GM12891 (cell line): ENCODE data around the gene CARTPT. TPM values are rescaled to one million over a fixed set of nuclear protein-coding genes. Genes with fewer than 3 reads are reported as not detected.

ENCODE experiments used
- DNase-seq: peaks from one replicate; pipeline ENCODE4 v3.0.0; 2011; ENCODE audit warnings: low spot score; ENCODE audit not compliant: insufficient read length
- FAIRE-seq: peaks from 2 replicates; lab custom pipeline; 2011; peaks lifted over from hg19 to GRCh38; lab: Jason Lieb, UNC
- PAX5 ChIP-seq: IDR thresholded peaks from 2 replicates; pipeline ENCODE4 v1.6.1; 2011; ENCODE audit warnings: low read length, moderate library complexity, mild to moderate bottlenecking; ENCODE audit not compliant: insufficient read depth, severe bottlenecking
- POLR2A ChIP-seq: IDR thresholded peaks from 2 replicates; pipeline ENCODE4 v1.6.1; 2011; ENCODE audit warnings: low read depth, low read length, control low read depth
- POLR2AphosphoS5 ChIP-seq: IDR thresholded peaks from 2 replicates; pipeline ENCODE4 v1.6.1; 2011; ENCODE audit warnings: low read depth, low read length, control low read depth
- POU2F2 ChIP-seq: IDR thresholded peaks from 2 replicates; pipeline ENCODE4 v1.6.1; 2011; ENCODE audit warnings: low read depth, mild to moderate bottlenecking, control low read depth, low read length, moderate library complexity
- SPI1 ChIP-seq: IDR thresholded peaks from 2 replicates; pipeline ENCODE4 v1.6.1; 2011; ENCODE audit warnings: low read depth, low read length, control low read depth
- TAF1 ChIP-seq: IDR thresholded peaks from 2 replicates; pipeline ENCODE4 v1.6.1; 2011; ENCODE audit warnings: low read depth, low read length, control low read depth
- polyA plus RNA-seq: library from polyadenylated mRNA; unstranded; fragments of >200 nt; gene quantifications from one replicate; pipeline ENCODE4 v1.2.1, GENCODE V29; 2012; ENCODE audit warnings: low read depth, missing spikeins, inconsistent platforms; ENCODE audit not compliant: missing spikeins

Gene CARTPT
- not detected for polyA plus RNA-seq

DNA sequence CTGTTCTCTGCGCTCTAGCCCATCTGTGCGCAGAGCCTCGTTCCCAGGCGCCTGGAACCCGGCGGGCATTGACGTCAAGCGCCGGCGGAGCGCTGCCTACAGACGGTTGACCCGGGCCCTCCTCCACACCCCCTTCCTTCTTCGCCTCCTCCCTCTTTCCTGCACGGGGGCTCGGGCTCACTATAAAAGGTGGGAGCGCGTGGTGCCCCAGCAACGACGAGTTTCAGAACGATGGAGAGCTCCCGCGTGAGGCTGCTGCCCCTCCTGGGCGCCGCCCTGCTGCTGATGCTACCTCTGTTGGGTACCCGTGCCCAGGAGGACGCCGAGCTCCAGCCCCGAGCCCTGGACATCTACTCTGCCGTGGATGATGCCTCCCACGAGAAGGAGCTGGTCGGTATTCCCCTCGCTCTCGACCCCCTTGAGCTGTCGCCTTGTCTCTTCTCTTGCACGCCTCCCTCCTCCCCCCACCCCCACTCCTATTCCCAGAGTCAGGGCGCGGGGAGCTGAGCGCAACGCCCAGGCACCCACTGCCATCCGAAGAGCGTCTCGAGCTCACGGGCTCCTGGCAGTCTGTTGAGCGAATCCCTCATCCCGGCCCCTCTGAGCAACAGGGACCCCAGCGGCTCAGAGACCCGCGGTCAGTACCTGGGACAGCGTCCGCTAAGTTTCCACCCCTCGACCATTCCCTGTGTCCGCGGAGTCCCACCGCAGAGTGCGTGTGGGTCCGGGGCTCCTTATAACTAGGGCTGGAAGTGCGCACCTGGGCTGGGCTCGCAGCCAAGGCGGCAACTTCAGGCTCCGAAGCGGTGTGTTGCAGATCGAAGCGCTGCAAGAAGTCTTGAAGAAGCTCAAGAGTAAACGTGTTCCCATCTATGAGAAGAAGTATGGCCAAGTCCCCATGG lies at the start of gene CARTPT:
CARTPT (plus strand) TSS at position 213 of the 902 bp plus-strand sequence; CDS start at position 232, 19 bp downstream.
- TF ChIP-seq POLR2AphosphoS5 (no peak), PAX5 (no peak)
- no peak for FAIRE-seq
- DNase-seq, result no peak

DNA sequence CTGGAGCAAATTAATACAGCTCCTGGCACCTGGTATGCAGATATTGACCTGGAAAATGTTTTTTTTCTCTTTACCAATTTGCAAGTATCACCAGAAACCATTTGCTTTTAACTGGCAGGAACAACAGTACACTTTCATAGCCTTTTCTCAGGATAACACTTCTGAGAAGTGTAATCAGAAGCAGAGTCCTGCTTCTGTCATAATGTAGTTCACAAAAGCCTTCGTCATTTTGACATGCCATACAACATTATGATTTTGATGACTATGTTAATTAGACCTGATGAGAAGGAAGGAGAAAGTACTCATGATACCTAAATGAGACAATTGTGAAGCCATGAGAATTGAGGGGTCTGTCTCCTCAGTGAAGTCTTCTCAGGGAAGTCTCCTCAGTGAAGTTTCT lies 41.1 kb upstream of the CARTPT start:
- DNase-seq (no peak), FAIRE-seq (no peak)
- TF ChIP-seq PAX5 (no peak), POLR2A (no peak), SPI1 (no peak), TAF1 (no peak), POLR2AphosphoS5 (no peak), POU2F2 (no peak)

DNA sequence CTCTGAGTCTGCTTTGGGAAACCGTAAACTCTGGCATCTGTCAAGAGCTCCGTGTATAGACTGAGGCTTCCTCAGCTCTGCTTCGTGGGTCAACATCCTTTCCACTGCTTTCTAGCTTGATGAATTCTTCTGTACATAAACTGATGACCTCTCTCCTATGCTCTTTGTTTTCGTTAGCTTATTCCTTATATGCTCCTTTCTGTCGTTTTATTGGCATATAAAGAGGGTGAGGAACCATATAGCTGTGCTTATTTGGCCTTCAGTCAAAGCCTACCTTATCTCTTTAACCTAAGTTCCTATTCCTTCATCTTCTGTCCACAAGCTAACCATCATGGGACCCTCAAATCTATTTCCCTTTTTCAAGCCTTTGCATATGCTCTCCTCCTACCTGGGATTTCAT lies 39.4 kb upstream of the CARTPT start:
- no peak for DNase-seq
- TF ChIP-seq SPI1 (no peak), POLR2A (no peak), PAX5 (no peak)
- no peak for FAIRE-seq

DNA sequence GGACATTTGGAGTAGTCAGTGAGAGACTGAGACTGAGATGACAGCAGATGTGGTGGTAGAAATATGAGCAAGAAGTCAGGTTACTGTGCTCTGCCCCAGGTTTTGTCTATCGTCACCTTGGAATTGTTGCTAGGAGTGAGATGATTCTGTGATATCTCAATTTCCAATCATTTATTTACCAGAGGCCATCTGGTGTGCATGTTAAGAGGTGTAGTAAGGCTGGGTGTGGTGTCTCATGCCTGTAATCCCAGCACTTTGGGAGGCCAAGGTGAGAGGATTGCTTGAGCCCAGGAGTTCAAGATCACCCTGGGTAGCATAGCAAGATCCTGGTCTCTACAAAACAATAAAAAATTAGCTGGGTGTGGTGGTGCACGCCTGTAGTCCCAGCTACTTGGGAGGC lies 38.6 kb upstream of the CARTPT start:
- no peak for FAIRE-seq

DNA sequence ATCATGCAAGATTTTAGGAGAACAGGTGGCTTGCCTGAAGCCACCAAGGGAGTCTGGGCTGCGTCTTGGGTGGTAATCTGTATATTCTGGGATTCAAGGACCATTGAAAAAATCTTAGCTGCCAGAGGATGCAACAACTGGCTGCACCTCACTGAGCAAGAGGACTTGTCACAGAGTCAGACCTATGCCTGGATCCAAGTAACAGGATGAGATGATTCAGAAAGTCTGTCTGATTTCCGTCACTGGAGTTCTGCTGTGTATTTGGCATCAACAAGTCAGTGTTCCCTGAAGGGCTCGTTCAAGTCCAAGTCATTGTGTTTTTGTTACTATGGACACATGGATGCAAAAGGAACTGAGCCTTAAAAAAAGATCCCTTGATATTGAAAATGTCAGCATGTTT lies 37.8 kb upstream of the CARTPT start:
- FAIRE-seq (no peak), DNase-seq (no peak)
- TF ChIP-seq POU2F2, result no peak
- no peak for TF ChIP-seq POLR2AphosphoS5
- TF ChIP-seq TAF1, result no peak
- TF ChIP-seq SPI1, result no peak
- TF ChIP-seq POLR2A, result no peak
- no peak for TF ChIP-seq PAX5

More for the DNA sequence above, 38.6 kb upstream of the CARTPT start:
- TF ChIP-seq POLR2AphosphoS5, result no peak
- no peak for TF ChIP-seq POU2F2
- TF ChIP-seq POLR2A, result no peak
- no peak for TF ChIP-seq PAX5
- TF ChIP-seq SPI1, result no peak
- no peak for TF ChIP-seq TAF1
- DNase-seq, result no peak

DNA sequence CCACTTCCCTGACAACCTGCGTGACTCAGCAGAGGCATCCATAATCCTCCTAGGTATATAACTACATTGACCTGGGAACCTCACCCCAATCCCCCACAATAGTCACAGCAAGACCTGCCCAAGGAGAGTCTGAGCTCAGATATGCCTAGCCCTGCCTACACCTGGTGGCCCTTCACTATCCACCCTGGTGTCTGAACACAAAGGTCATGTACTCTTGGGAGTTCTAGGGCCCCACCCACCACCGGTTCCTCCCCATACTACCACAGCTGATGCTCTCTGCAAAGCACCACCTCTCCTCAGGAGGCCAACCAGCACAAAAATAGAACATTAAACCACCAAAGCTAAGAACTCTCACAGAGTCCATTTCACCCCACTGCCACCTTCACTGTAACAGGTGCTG lies 34.8 kb upstream of the CARTPT start:
- no peak for TF ChIP-seq SPI1
- TF ChIP-seq POLR2A, result no peak
- no peak for TF ChIP-seq PAX5
- TF ChIP-seq POU2F2, result no peak
- no peak for TF ChIP-seq POLR2AphosphoS5
- no peak for TF ChIP-seq TAF1
- FAIRE-seq, result no peak
- no peak for DNase-seq

DNA sequence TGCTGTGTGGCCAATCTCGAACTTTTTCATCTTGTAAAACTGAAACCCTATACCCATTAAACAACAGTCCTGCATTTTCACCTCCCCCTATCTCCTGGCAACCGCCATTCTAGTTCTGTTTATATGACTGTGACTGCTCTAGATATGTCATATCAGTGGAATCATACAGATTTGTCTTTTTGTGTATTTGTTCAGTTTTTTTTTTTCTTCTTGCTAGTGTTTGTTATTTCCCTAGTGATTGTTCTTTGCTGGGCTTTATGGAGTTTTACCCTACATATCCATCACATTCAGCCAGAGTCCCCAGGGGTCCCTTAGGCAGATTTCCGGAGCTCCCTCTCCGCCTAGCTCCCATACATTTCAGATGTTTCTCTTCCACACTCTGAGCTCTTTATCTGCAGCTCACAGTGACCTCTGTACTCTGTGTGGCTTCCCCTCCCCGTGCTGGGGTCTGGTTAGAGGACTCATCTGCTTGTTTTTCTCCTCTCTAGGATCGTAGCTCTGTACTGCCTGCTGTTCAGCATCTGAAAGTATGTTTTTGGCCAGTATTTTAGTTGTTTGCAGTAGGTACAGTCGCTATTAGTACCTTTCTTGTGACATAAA lies 25.1 kb upstream of the CARTPT start:
- TF ChIP-seq PAX5, result no peak
- TF ChIP-seq TAF1, result no peak
- no peak for TF ChIP-seq SPI1
- no peak for TF ChIP-seq POLR2A
- TF ChIP-seq POLR2AphosphoS5, result no peak
- no peak for TF ChIP-seq POU2F2
- FAIRE-seq (no peak), DNase-seq (no peak)

DNA sequence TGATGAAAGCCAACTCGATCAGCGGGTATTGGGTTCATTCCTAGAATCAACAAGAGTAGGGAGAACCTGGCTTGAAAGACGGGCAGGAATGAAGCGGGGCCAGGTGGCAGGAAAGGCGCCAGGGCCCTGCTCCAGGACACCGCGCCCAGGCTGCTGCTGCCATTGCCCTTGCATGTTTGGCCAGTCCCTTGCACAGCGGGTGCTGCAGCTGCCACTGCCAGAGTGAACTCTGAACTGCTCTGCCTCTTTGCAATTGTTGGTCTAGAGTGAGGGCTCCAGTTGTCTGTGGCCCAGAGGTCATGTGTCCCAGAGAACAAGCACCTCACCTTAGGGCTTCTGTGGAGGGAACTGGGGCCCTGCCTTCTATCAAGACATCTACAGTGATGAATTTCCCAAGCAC lies 24.0 kb upstream of the CARTPT start:
- DNase-seq (no peak), FAIRE-seq (no peak)
- TF ChIP-seq POLR2AphosphoS5 (no peak), TAF1 (no peak), POLR2A (no peak)

DNA sequence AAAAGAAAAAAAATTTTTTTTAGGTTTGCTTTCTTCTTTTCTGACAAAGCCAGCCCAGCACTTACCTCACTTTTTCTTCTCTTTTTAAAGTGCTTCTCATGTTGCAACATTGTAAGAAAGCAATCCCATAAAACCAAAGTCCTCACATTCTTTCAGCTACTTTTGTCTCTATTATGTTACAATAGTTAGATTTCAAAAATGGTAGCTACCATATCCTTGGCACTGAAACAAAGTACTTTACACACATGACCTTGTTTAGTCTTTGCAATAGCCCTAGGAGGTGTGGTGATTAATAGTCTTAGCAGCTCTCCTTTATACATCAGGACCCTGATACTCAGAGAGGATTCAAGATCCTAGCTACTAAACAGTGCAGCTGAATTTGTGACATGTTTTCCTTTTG lies 23.5 kb upstream of the CARTPT start:
- TF ChIP-seq TAF1 (no peak), POU2F2 (no peak), POLR2A (no peak), POLR2AphosphoS5 (no peak), SPI1 (no peak), PAX5 (no peak)
- FAIRE-seq, result no peak
- DNase-seq, result no peak

DNA sequence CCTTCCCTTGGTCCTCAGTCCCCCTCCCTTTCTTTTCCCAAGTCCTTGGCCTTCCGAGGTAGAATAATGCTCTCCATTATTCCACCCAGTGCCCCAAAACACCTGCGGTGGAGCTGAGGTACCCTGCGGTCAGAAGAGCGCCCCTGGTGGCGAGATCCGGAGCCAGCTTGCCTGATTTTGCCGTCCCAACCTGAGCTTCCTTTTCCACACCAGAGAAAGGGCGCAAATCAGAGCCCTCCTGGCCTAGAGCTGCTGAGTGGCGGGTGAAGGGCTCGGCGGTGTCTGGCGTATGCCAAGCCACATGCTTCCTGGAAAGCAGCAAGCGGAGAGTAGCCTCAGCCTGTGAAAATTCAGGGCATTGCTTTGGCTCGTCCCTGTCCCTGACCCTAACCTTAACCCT lies 21.1 kb upstream of the CARTPT start:
- no peak for TF ChIP-seq SPI1
- TF ChIP-seq POLR2AphosphoS5, result no peak
- no peak for TF ChIP-seq PAX5
- no peak for TF ChIP-seq POU2F2
- TF ChIP-seq POLR2A, result no peak
- TF ChIP-seq TAF1, result no peak
- FAIRE-seq, result no peak
- no peak for DNase-seq
